HG02588 (cell line): ENCODE results near the gene UBL3.

Experiments
- ATAC-seq: cut with Tn5 transposase; IDR thresholded peaks from one replicate; pipeline ENCODE4 v1.9.1; 2021; ENCODE audit warnings: mild to moderate bottlenecking, moderate library complexity; ENCODE audit not compliant: unreplicated experiment

The UBL3 gene

DNA sequence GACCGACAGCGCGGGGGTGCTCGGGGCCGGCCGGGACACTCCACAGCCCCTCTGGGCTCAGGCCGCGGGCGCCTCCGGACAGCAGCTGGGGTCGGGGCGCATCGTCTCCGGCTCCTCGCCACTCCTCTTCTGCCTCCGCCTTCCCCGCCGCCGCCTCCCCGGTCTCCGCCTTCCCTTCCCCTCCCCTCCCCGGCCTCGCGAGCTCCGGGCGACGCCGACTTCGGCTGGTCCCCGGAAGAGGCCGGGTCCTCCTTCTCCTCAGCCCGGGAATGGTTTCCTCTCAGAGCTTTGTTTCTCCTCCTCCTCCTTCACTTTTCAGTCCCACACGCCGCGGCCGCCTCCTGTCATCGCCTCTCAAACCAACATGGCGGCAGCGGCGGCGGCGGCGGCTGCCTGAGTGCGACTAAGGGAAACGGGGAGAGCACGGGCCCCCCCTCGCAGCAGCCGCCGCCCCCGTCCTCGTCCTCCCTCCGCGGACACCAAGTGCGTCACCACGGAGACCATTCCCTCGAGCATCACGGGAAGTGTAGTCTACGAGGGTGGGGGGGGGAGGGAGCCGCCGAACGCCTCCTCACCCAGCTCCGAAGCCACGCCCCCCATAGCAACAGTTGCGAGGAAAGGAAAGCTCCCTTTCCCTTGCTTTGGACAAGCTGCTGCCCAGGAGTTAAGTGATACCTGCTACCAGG lies at the start of gene UBL3:
UBL3 (minus strand) TSS at position 405 of the 686 bp plus-strand sequence. CDS start 1,079 bp downstream, outside the sequence.
- peak; percentile 91 for ATAC-seq

DNA sequence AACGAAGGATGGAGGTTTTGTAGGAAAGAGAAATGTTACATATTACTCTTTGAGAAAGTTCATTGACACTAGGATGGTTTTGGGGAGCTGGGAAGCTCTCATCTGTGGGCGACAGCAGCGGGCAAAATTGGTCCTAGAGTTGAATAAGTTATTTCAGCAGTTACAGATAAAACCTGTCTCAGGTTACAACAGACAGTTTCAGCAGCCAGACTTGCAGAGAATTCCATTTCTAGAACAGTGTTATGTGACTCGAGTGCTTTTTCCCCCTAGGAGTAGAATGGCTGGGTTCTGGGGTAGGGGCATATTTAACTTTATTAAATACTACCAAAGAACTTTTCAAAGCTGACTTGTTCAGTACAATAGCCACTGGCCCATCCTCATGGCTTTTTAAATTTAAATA lies 46.7 kb upstream of the UBL3 start:
- ATAC-seq = no peak

- no peak for ATAC-seq
These were observed 43.0 kb upstream of the UBL3 start for GRCh38 chr13:29893438-29893837.

GRCh38 chr13:29892151-29892550 lies 41.7 kb upstream of the UBL3 start:
- no peak for ATAC-seq

GRCh38 chr13:29889111-29889510 lies 38.7 kb upstream of the UBL3 start:
- ATAC-seq = no peak

- ATAC-seq = no peak
These were observed 37.9 kb upstream of the UBL3 start for GRCh38 chr13:29888306-29888705.

GRCh38 chr13:29887686-29888085 lies 37.3 kb upstream of the UBL3 start:
- no peak for ATAC-seq

GRCh38 chr13:29887030-29887557 lies 36.7 kb upstream of the UBL3 start:
- ATAC-seq = no peak

DNA sequence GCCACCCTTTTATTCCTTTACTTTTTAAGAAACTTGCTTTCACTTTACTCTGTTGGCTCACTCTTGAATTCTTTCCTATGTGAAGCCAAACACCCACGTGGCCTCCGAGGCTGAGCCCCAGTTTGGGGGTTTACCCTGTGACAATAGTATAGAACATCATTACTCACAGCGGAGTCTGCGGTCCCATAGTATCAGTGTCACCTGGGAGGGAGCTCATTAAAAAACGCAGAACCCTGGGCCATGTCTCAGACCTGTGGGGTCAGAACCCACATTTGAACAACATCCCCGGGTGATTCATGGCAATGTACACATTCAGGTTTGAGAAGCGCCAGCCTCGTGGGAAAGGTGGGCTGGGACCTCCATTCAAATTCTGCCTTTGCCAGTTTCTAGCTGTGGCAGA lies 36.0 kb upstream of the UBL3 start:
- no peak for ATAC-seq

GRCh38 chr13:29885989-29886388 lies 35.6 kb upstream of the UBL3 start:
- ATAC-seq = no peak

GRCh38 chr13:29884671-29885430 lies 34.4 kb upstream of the UBL3 start:
- no peak for ATAC-seq

DNA sequence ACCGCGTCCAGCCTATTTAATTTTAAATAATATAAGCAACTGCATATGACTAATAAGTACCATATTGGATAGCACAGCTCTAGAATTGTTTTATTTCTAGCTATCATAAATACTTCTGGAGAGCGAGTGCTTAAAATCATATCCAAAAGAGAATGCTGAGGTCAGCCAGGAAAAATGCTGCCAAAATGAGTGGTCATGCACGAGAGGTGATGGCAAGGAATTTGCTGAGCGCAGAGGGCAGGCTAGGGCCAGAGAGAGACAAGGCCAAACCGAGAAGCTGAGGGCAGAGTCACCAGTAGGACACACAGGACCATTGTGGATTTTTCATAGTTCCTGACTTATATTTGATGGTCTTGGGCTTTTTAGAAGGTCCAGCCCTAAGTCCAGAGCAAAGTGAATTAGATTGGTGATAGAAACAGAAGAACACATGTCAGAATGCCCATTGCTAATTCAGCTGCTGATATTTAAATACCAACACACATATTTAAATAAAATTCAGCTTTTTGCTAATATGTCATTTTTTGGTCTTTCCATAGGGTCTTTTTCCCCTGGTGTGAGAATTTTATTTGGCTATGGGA lies 33.6 kb upstream of the UBL3 start:
- ATAC-seq = no peak

- ATAC-seq = no peak
These were observed 31.7 kb upstream of the UBL3 start for GRCh38 chr13:29882076-29882475.

DNA sequence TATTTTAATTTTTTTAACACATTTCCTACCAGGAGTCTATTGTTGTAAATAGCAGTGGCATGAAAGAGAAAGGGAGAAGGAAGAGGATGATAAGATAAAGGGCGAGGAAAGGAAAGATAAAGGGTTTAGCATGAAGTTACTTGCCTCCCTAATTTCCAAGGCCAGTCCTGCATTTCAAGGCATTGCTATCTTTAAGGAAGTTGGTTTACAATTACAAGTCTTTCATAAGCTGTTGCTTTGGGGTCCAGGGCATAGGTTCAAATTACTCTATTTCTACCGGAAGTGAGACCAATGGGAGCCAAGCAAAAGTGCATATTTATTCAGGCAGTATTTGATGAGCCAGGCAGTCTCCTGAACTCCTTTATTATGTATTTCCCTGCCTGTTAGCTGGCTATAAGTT lies 27.7 kb upstream of the UBL3 start:
- ATAC-seq = no peak

DNA sequence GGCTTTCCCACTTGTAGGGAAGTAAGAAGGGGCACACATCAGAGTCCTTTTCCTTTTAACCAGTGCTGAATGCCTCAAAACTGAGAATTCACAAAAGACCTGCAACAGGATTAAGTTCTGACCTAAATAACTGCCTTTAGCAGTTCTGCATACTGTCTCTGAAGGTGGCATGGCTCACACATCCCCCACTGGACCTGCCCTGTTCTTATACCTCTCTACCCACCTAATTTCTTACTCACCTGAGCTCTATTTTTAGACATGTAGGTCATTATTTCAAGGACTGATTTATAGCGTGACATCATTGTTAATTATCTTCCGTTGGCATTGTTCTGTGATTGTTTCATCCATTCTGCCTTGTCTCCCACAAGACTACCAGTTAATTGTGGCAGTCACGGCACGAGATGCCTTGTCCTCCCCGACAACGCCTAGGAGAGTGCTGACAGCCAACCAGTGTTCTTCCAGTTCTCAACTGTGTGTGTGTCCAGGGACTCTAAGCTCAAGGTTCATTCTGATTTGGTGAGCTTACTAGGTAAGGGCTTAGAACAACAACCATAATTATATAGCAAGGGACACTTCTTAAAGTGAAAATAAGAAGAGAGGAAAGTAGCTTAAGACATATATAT lies 27.1 kb upstream of the UBL3 start:
- ATAC-seq = no peak

DNA sequence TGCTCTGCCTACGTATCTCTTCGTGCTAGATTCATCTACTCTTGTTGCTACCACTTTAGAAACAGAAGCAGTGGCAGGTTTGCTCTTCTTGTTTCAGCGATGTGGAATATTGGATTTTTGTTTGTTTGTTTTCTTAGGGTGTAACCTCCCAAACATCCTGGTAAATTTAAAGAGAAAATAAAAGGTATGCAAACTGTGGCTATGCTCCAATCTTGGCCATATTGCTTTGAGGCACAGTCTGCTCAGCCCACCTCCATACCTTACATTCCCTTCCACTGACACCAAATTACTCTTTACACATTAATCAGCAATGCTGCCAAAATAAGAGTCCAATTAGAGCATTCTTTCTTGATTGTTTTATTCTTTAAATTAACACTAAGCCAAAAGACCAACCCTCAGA lies 25.2 kb upstream of the UBL3 start:
- no peak for ATAC-seq

GRCh38 chr13:29868581-29868980 lies 18.2 kb upstream of the UBL3 start:
- ATAC-seq = no peak

DNA sequence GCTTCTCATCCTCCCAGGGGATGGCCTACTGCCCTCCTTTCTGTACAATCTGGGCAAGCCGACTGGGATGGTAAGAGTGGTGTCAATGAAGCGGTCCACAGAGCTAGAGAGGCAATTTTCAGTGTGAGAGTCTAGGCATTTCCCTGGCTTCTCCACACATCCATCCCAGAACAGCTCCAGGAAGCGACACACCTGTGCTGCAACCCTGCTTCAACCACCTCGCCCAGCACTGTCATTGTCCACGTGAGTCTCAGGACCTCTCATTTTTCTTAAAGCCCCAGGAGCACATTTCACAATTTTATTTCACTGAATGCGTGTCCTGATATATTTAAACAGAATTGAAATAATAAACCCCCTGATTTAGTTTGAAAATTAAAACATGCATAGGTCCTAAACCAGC lies 15.5 kb upstream of the UBL3 start:
- ATAC-seq = no peak

GRCh38 chr13:29861694-29862110 lies 11.3 kb upstream of the UBL3 start:
- ATAC-seq = no peak

DNA sequence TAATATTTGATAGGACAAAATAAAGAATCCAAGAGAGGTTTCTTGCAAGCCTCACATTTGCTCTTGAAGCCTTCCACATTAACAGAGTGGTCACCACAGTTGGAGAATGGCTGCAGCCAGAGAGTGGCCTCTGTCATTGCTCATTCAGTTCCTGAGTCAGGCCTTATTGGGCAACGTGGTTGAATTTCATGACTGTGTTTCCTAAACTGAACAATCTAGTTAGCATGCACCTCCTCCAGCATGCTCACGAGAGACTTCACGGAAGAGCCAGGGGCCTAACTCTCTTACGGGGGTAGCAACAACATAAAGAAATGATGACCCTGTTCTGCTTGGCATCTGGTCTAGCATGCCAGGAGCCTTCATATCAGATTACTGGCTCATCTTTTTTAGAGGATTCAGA lies 9.6 kb upstream of the UBL3 start:
- ATAC-seq = no peak

DNA sequence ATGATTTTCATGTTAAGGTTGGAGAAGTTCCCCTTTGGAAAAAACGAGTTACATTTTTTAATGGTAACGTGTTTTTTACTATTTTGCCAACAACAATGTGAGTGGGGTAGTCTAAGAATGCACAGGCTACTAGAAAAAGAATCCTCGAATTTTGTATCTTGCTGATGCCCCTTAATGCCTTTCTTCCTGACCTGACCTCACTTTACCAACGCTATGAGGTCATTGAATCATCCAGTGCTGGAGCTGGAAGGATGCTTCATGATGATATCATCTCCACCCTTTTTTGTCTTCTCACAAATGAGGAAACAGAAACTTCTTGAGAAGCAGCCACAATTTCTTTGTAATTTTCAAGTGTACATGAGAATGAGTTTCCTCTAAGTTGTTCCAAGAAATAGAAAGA lies 8.2 kb upstream of the UBL3 start:
- ATAC-seq = no peak
